GM12891 (cell line): Measurements from ENCODE around the gene SLC30A5.
"Not testable (repeated sequence)": the region's sequence is repeated elsewhere in the genome, so short reads cannot be mapped to it uniquely, and the experiment has no call there.

Experiments
- DNase-seq: peaks from one replicate; pipeline ENCODE4 v3.0.0; 2011; ENCODE audit warnings: low spot score; ENCODE audit not compliant: insufficient read length
- FAIRE-seq: peaks from 2 replicates; lab custom pipeline; 2011; peaks lifted over from hg19 to GRCh38; lab: Jason Lieb, UNC
- PAX5 ChIP-seq: IDR thresholded peaks from 2 replicates; pipeline ENCODE4 v1.6.1; 2011; ENCODE audit warnings: low read length, moderate library complexity, mild to moderate bottlenecking; ENCODE audit not compliant: insufficient read depth, severe bottlenecking
- POLR2A ChIP-seq: IDR thresholded peaks from 2 replicates; pipeline ENCODE4 v1.6.1; 2011; ENCODE audit warnings: low read depth, low read length, control low read depth
- POLR2AphosphoS5 ChIP-seq: IDR thresholded peaks from 2 replicates; pipeline ENCODE4 v1.6.1; 2011; ENCODE audit warnings: low read depth, low read length, control low read depth
- POU2F2 ChIP-seq: IDR thresholded peaks from 2 replicates; pipeline ENCODE4 v1.6.1; 2011; ENCODE audit warnings: low read depth, mild to moderate bottlenecking, control low read depth, low read length, moderate library complexity
- SPI1 ChIP-seq: IDR thresholded peaks from 2 replicates; pipeline ENCODE4 v1.6.1; 2011; ENCODE audit warnings: low read depth, low read length, control low read depth
- TAF1 ChIP-seq: IDR thresholded peaks from 2 replicates; pipeline ENCODE4 v1.6.1; 2011; ENCODE audit warnings: low read depth, low read length, control low read depth

The SLC30A5 gene

GRCh38 chr5:69099302-69099701, 5.5 kb downstream of the SLC30A5 start:
- TF ChIP-seq POLR2A (no peak), POLR2AphosphoS5 (no peak), SPI1 (no peak), PAX5 (no peak), TAF1 (no peak), POU2F2 (no peak)
- FAIRE-seq (no peak), DNase-seq (no peak)

GRCh38 chr5:69103521-69103920, 9.7 kb downstream of the SLC30A5 start:
- no peak for TF ChIP-seq SPI1
- no peak for TF ChIP-seq POLR2AphosphoS5
- no peak for TF ChIP-seq POLR2A
- no peak for TF ChIP-seq TAF1
- no peak for TF ChIP-seq POU2F2
- DNase-seq: no peak
- FAIRE-seq: no peak

- FAIRE-seq (peak; percentile 28), DNase-seq (peak; percentile 12)
- peak; percentile 66 for TF ChIP-seq SPI1
- TF ChIP-seq POU2F2: no peak
These were observed 12.4 kb downstream of the SLC30A5 start for GRCh38 chr5:69105996-69106906.

- FAIRE-seq, DNase-seq: not testable (repeated sequence)
These were observed 14.6 kb downstream of the SLC30A5 start for GRCh38 chr5:69108367-69108766.

- FAIRE-seq (no peak), DNase-seq (no peak)
- no peak for TF ChIP-seq TAF1
- no peak for TF ChIP-seq POLR2A
- no peak for TF ChIP-seq POU2F2
- TF ChIP-seq POLR2AphosphoS5: no peak
- TF ChIP-seq PAX5: no peak
- TF ChIP-seq SPI1: no peak
These were observed 20.0 kb downstream of the SLC30A5 start for GRCh38 chr5:69113851-69114250.

- no peak for FAIRE-seq
- DNase-seq: no peak
These were observed 21.7 kb downstream of the SLC30A5 start for GRCh38 chr5:69115526-69115925.

GRCh38 chr5:69129413-69129812, 35.6 kb downstream of the SLC30A5 start:
- TF ChIP-seq POLR2AphosphoS5: no peak
- no peak for TF ChIP-seq POU2F2
- no peak for TF ChIP-seq POLR2A
- no peak for TF ChIP-seq SPI1
- TF ChIP-seq TAF1: no peak
- TF ChIP-seq PAX5: no peak
- DNase-seq (no peak), FAIRE-seq (no peak)

More at GRCh38 chr5:69115526-69115925, 21.7 kb downstream of the SLC30A5 start:
- TF ChIP-seq SPI1: no peak
- no peak for TF ChIP-seq TAF1
- no peak for TF ChIP-seq POLR2A

- FAIRE-seq (no peak), DNase-seq (no peak)
- TF ChIP-seq TAF1 (no peak), PAX5 (no peak), POU2F2 (no peak), POLR2A (no peak)
These were observed 36.4 kb downstream of the SLC30A5 start for GRCh38 chr5:69130241-69130640.

GRCh38 chr5:69131304-69131703, 37.5 kb downstream of the SLC30A5 start:
- no peak for DNase-seq
- no peak for FAIRE-seq

GRCh38 chr5:69134126-69134525, 40.3 kb downstream of the SLC30A5 start:
- TF ChIP-seq POU2F2 (no peak), POLR2AphosphoS5 (no peak), PAX5 (no peak), SPI1 (peak; percentile 40; the same call in 1 of the 2 replicates), TAF1 (no peak), POLR2A (no peak)
- FAIRE-seq (no peak), DNase-seq (no peak)

More at GRCh38 chr5:69131304-69131703, 37.5 kb downstream of the SLC30A5 start:
- no peak for TF ChIP-seq PAX5
- no peak for TF ChIP-seq TAF1
- no peak for TF ChIP-seq POU2F2
- no peak for TF ChIP-seq POLR2A
- TF ChIP-seq SPI1: no peak
- no peak for TF ChIP-seq POLR2AphosphoS5
